Astrocyte (in vitro differentiated cells and primary cell): Measurements from ENCODE around the gene C21orf91.

Experiments used
- EZH2 ChIP-seq: IDR thresholded peaks from 2 replicates; pipeline ENCODE4 v1.6.1; 2012; ENCODE audit warnings: mild to moderate bottlenecking, low read length, inconsistent platforms; ENCODE audit not compliant: insufficient read depth
- TF ChIP-seq, protein P1 (sequence below): IDR thresholded peaks from 2 replicates; pipeline ENCODE4 v1.5.1; 2011; ENCODE audit warnings: low read depth, mild to moderate bottlenecking, inconsistent platforms, low read length, moderate library complexity; ENCODE audit not compliant: insufficient read depth

DNA sequence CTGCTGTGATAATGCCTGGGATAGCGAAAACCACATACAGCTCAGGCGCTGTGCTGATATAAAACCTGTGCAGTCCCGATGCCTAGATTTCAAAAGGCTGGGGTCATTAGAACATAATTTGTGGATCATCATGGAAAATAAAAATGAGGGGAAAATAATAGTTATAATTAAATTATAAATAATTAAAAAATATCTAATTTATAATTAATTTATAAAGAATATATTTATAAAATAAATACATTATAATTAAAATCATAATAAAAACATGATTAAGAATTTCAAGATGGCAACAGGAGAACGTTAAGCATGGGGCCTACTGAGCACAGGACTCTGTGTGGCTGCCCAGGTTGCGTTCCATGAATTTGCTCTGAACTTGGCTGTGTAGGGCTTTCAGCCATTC, 53.9 kb downstream of the C21orf91 start:
- TF ChIP-seq, protein P1, sequence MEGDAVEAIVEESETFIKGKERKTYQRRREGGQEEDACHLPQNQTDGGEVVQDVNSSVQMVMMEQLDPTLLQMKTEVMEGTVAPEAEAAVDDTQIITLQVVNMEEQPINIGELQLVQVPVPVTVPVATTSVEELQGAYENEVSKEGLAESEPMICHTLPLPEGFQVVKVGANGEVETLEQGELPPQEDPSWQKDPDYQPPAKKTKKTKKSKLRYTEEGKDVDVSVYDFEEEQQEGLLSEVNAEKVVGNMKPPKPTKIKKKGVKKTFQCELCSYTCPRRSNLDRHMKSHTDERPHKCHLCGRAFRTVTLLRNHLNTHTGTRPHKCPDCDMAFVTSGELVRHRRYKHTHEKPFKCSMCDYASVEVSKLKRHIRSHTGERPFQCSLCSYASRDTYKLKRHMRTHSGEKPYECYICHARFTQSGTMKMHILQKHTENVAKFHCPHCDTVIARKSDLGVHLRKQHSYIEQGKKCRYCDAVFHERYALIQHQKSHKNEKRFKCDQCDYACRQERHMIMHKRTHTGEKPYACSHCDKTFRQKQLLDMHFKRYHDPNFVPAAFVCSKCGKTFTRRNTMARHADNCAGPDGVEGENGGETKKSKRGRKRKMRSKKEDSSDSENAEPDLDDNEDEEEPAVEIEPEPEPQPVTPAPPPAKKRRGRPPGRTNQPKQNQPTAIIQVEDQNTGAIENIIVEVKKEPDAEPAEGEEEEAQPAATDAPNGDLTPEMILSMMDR: no peak
- no peak for TF ChIP-seq EZH2
